Cardiac septum (tissue), 1 donor: ENCODE measurements around the gene MPIG6B. TPM values are rescaled to one million over a fixed set of nuclear protein-coding genes. Genes with fewer than 3 reads are reported as not detected.

ENCODE experiments used
- DNase-seq: peaks from one replicate; pipeline ENCODE4 v3.0.0-alpha.2; 2020; ENCODE audit warnings: low spot score
- intact Hi-C: fragments of 100-400 bp; cut with DNase I; formaldehyde crosslinking; loops from one replicate; pipeline ENCODE4 v1.14.0; 2022
- total RNA-seq: library from RNA; stranded (reverse); fragmentation: NEBNext Ultra II Directional; extraction: Animal tissue kit (Norgen Biotek cat#: 25700); gene quantifications from one replicate; pipeline ENCODE4 v1.2.1, GENCODE V29; 2021
- donor health status: DM: no; HTN: no; CAD: no.

Gene MPIG6B
- total RNA-seq, 1 donor from 2014 or later = 0.24 TPM

GRCh38 chr6:31758281-31758680 lies 35.1 kb downstream of the MPIG6B start:
- intact Hi-C loops = no loop called here
- no peak for DNase-seq

GRCh38 chr6:31760790-31761189 lies 37.6 kb downstream of the MPIG6B start:
- intact Hi-C loops = loop anchor here (5.0 kb wide), 1 partner anchor 33 kb away; the partner anchor contains the start of gene DDAH2

GRCh38 chr6:31761343-31761742 lies 38.2 kb downstream of the MPIG6B start:
- intact Hi-C loops = loop anchor here (5.0 kb wide), 1 partner anchor 34 kb away; the partner anchor contains the start of gene DDAH2
- no peak for DNase-seq

More at GRCh38 chr6:31760790-31761189, 37.6 kb downstream of the MPIG6B start:
- DNase-seq = no peak

- intact Hi-C loops = loop anchor here (5.0 kb wide), 1 partner anchor 35 kb away; the partner anchor contains the start of gene DDAH2
- no peak for DNase-seq
Observed at GRCh38 chr6:31762356-31762755, 39.2 kb downstream of the MPIG6B start, which contains the start of gene SAPCD1. Gene SAPCD1 (plus strand): TSS chr6:31762656. CDS start chr6:31763055, 399 bp downstream.

- no peak for DNase-seq
- intact Hi-C loops = loop anchor here (5.0 kb wide), 1 partner anchor 36 kb away; the partner anchor contains the start of gene DDAH2
Observed at GRCh38 chr6:31762878-31763618, 39.9 kb downstream of the MPIG6B start.

GRCh38 chr6:31763619-31763940 lies 40.4 kb downstream of the MPIG6B start:
- no peak for DNase-seq
- intact Hi-C loops = loop anchor here (5.0 kb wide), 1 partner anchor 36 kb away; the partner anchor contains the start of gene DDAH2

- intact Hi-C loops = loop anchor here (5.0 kb wide), 1 partner anchor 37 kb away; the partner anchor contains the start of gene DDAH2
- no peak for DNase-seq
Observed at GRCh38 chr6:31764198-31764597, 41.0 kb downstream of the MPIG6B start.

GRCh38 chr6:31765559-31765909 lies 42.4 kb downstream of the MPIG6B start:
- no peak for DNase-seq
- intact Hi-C loops = no loop called here

- no peak for DNase-seq
- intact Hi-C loops = loop anchor here (2.0 kb wide), 1 partner anchor 85 kb away; the partner anchor contains the start of gene LY6G5C
Observed at GRCh38 chr6:31765910-31766794, 43.0 kb downstream of the MPIG6B start.

GRCh38 chr6:31767096-31767645 lies 44.0 kb downstream of the MPIG6B start:
- no peak for DNase-seq
- intact Hi-C loops = loop anchor here (2.0 kb wide), 1 partner anchor 86 kb away; the partner anchor contains the start of gene LY6G5C

- intact Hi-C loops = no loop called here
- no peak for DNase-seq
Observed at GRCh38 chr6:31768363-31769257, 45.4 kb downstream of the MPIG6B start.

- peak; percentile 94 for DNase-seq
- intact Hi-C loops = no loop called here
Observed at GRCh38 chr6:31769684-31770371, 46.7 kb downstream of the MPIG6B start.

GRCh38 chr6:31770860-31771259 lies 47.7 kb downstream of the MPIG6B start:
- no peak for DNase-seq
- intact Hi-C loops = no loop called here

GRCh38 chr6:31771992-31772358 lies 48.8 kb downstream of the MPIG6B start:
- intact Hi-C loops = loop anchor here (2.0 kb wide), 1 partner anchor 59 kb away; no protein-coding TSS in a partner anchor
- no peak for DNase-seq

GRCh38 chr6:31775184-31775583 lies 52.0 kb downstream of the MPIG6B start:
- intact Hi-C loops = no loop called here

GRCh38 chr6:31775633-31776484 lies 52.7 kb downstream of the MPIG6B start:
- no peak for DNase-seq
- intact Hi-C loops = no loop called here

More at GRCh38 chr6:31775184-31775583, 52.0 kb downstream of the MPIG6B start:
- DNase-seq = no peak
